IMR-90 (cell line): Measurements from ENCODE around the gene LRRC4C. TPM values are rescaled to one million over a fixed set of nuclear protein-coding genes. Genes with fewer than 3 reads are reported as not detected.

ENCODE experiments used
- ATAC-seq: fragments of 200-7000 bp; cut with Tn5 transposase; 2 replicates; pipeline ENCODE4 v1.9.1; 2020; ENCODE audit warnings: low read depth, mild to moderate bottlenecking, moderate library complexity
- BruUV-seq: library from RNA; stranded (reverse); fragments of 400-500 nt; replicated peaks from 2 replicates; lab custom pipeline; 2021; lab: Mats Ljungman, UMichigan
- CTCF ChIA-PET: fragments of 300-600 bp; formaldehyde crosslinking; extraction: SDS; loops from one replicate; lab custom pipeline; 2021; ENCODE audit warnings: antibody characterized with exemption; lab: Yijun Ruan, JAX
- POLR2A ChIA-PET: fragments of 300-600 bp; sonication (Branson Sonifier 250); formaldehyde crosslinking; loops from one replicate; lab custom pipeline; 2022; ENCODE audit warnings: antibody characterized with exemption; ENCODE audit not compliant: unreplicated experiment; lab: Charles Lee
- DNase-seq: peaks from one replicate; pipeline ENCODE4 v3.0.0; 2013
- H2AFZ ChIP-seq: replicated peaks from 2 replicates; pipeline ENCODE3; 2013; ENCODE audit warnings: low read length, mild to moderate bottlenecking; ENCODE audit not compliant: poor library complexity
- H2AK5ac ChIP-seq: 2 replicates; pipeline ENCODE4 v1.6.1; 2013; ENCODE audit warnings: low read depth, low read length, inconsistent platforms
- H2AK9ac ChIP-seq: replicated peaks from 2 replicates; pipeline ENCODE3; 2013; ENCODE audit warnings: mild to moderate bottlenecking, low read depth, low read length, moderate library complexity; ENCODE audit not compliant: poor library complexity
- H2BK120ac ChIP-seq: 2 replicates; pipeline ENCODE4 v1.6.1; 2013; ENCODE audit warnings: low read depth, low read length, inconsistent platforms
- H2BK15ac ChIP-seq: 3 replicates; pipeline ENCODE4 v1.6.1; 2013; ENCODE audit warnings: low read depth, low read length, inconsistent platforms
- H2BK20ac ChIP-seq: 2 replicates; pipeline ENCODE4 v1.6.1; 2013; ENCODE audit warnings: low read depth, mild to moderate bottlenecking, inconsistent platforms, low read length, moderate library complexity
- H2BK5ac ChIP-seq: 2 replicates; pipeline ENCODE4 v1.6.1; 2013; ENCODE audit warnings: mild to moderate bottlenecking, low read depth, low read length, inconsistent platforms; ENCODE audit not compliant: poor library complexity, severe bottlenecking
- H3K14ac ChIP-seq: replicated peaks from 2 replicates; pipeline ENCODE4 v1.6.1; 2013; ENCODE audit warnings: low read depth, low read length, inconsistent platforms
- H3K18ac ChIP-seq: 2 replicates; pipeline ENCODE4 v1.6.1; 2013; ENCODE audit warnings: low read depth, low read length, control low read depth
- H3K23ac ChIP-seq: 2 replicates; pipeline ENCODE4 v1.6.1; 2013; ENCODE audit warnings: low read depth, low read length, inconsistent platforms
- H3K27ac ChIP-seq: 2 replicates; pipeline ENCODE4 v1.5.1; 2013; ENCODE audit warnings: mild to moderate bottlenecking, control low read depth, low read length; ENCODE audit not compliant: insufficient read depth
- H3K27me3 ChIP-seq: 2 replicates; pipeline ENCODE4 v1.6.1; 2013; ENCODE audit warnings: low read length; ENCODE audit not compliant: control insufficient read depth, insufficient read depth
- H3K36me3 ChIP-seq: 2 replicates; pipeline ENCODE4 v1.6.1; 2013; ENCODE audit warnings: low read length, mixed read lengths; ENCODE audit not compliant: control insufficient read depth, insufficient read depth
- H3K4ac ChIP-seq: 2 replicates; pipeline ENCODE4 v1.6.1; 2013; ENCODE audit warnings: low read depth, low read length, inconsistent platforms
- H3K4me1 ChIP-seq: 2 replicates; pipeline ENCODE4 v1.6.1; 2013; ENCODE audit warnings: low read length, mixed read lengths; ENCODE audit not compliant: control insufficient read depth, insufficient read depth
- H3K4me2 ChIP-seq: 2 replicates; pipeline ENCODE4 v1.6.1; 2013; ENCODE audit warnings: low read depth, mild to moderate bottlenecking, control low read depth, low read length, moderate library complexity
- H3K4me3 ChIP-seq: 2 replicates; pipeline ENCODE4 v1.5.1; 2013; ENCODE audit warnings: low read depth, mild to moderate bottlenecking, control low read depth, low read length, moderate library complexity; ENCODE audit not compliant: insufficient read depth
- H3K56ac ChIP-seq: 2 replicates; pipeline ENCODE4 v1.6.1; 2013; ENCODE audit warnings: low read length, inconsistent platforms; ENCODE audit not compliant: insufficient read depth; ENCODE audit errors: extremely low read depth
- H3K79me1 ChIP-seq, 2 experiments: 2 replicates each; pipeline ENCODE4 v1.6.1; 2013; ENCODE audit warnings: low read length in 2 of 2, inconsistent platforms in 1 of 2, low read depth in 1 of 2
- H3K9ac ChIP-seq: 2 replicates; pipeline ENCODE4 v1.6.1; 2013; ENCODE audit warnings: low read depth, low read length, control low read depth
- H3K9me1 ChIP-seq: 2 replicates; pipeline ENCODE4 v1.6.1; 2013; ENCODE audit warnings: low read length, inconsistent platforms; ENCODE audit not compliant: insufficient read depth
- H3K9me3 ChIP-seq: 2 replicates; pipeline ENCODE4 v1.6.1; 2013; ENCODE audit warnings: low read length; ENCODE audit not compliant: control insufficient read depth, insufficient read depth
- H4K20me1 ChIP-seq: 2 replicates; pipeline ENCODE4 v1.6.1; 2013; ENCODE audit warnings: low read length, inconsistent platforms; ENCODE audit not compliant: insufficient read depth
- H4K5ac ChIP-seq: 2 replicates; pipeline ENCODE4 v1.6.1; 2013; ENCODE audit warnings: mild to moderate bottlenecking, low read depth, low read length, control low read depth
- H4K8ac ChIP-seq, 2 experiments: 2 replicates each; pipeline ENCODE4 v1.6.1; 2013; ENCODE audit warnings: low read depth in 2 of 2, low read length in 2 of 2, control low read depth in 1 of 2, inconsistent platforms in 1 of 2
- H4K91ac ChIP-seq: 2 replicates; pipeline ENCODE4 v1.6.1; 2013; ENCODE audit warnings: low read depth, low read length, inconsistent platforms; ENCODE audit not compliant: insufficient read depth
- BHLHE40 ChIP-seq: fragments of 150-350 bp; IDR thresholded peaks from 2 replicates; pipeline ENCODE4 v1.6.1; 2016; ENCODE audit warnings: mild to moderate bottlenecking, low read depth, low read length
- CEBPB ChIP-seq: IDR thresholded peaks from 2 replicates; pipeline ENCODE4 v1.6.1; 2012; ENCODE audit warnings: low read depth, low read length, improper control_type of control experiment
- CHD1 ChIP-seq: IDR thresholded peaks from 2 replicates; pipeline ENCODE4 v1.6.1; 2012; ENCODE audit warnings: low read depth, low read length, improper control_type of control experiment
- FOS ChIP-seq: fragments of 150-350 bp; IDR thresholded peaks from 2 replicates; pipeline ENCODE4 v1.6.1; 2016; ENCODE audit warnings: low read depth, low read length
- MAFK ChIP-seq: IDR thresholded peaks from 2 replicates; pipeline ENCODE4 v1.6.1; 2012; ENCODE audit warnings: low read depth, low read length, improper control_type of control experiment
- MAZ ChIP-seq: IDR thresholded peaks from 2 replicates; pipeline ENCODE4 v1.6.1; 2012; ENCODE audit warnings: low read depth, mild to moderate bottlenecking, low read length, improper control_type of control experiment, moderate library complexity, borderline replicate concordance
- MXI1 ChIP-seq: IDR thresholded peaks from 2 replicates; pipeline ENCODE4 v1.6.1; 2012; ENCODE audit warnings: low read depth, mild to moderate bottlenecking, low read length, moderate library complexity, borderline replicate concordance
- NFE2L2 ChIP-seq: fragments of 150-350 bp; IDR thresholded peaks from 2 replicates; pipeline ENCODE4 v1.6.1; 2016; ENCODE audit warnings: low read depth, mild to moderate bottlenecking, low read length
- POLR2A ChIP-seq: IDR thresholded peaks from 2 replicates; pipeline ENCODE4 v1.6.1; 2012; ENCODE audit warnings: mild to moderate bottlenecking, low read depth, low read length
- RAD21 ChIP-seq: IDR thresholded peaks from 2 replicates; pipeline ENCODE4 v1.6.1; 2012; ENCODE audit warnings: low read length, improper control_type of control experiment
- RCOR1 ChIP-seq: IDR thresholded peaks from 2 replicates; pipeline ENCODE4 v1.6.1; 2012; ENCODE audit warnings: mild to moderate bottlenecking, low read length, improper control_type of control experiment; ENCODE audit not compliant: insufficient replicate concordance
- RFX5 ChIP-seq: IDR thresholded peaks from 2 replicates; pipeline ENCODE4 v1.8.0; 2012; ENCODE audit warnings: low read depth, mild to moderate bottlenecking, low read length, moderate library complexity
- SMC3 ChIP-seq: fragments of 150-350 bp; IDR thresholded peaks from 2 replicates; pipeline ENCODE4 v1.6.1; 2016; ENCODE audit warnings: low read depth, mild to moderate bottlenecking, antibody characterized with exemption, low read length, moderate library complexity
- USF2 ChIP-seq: fragments of 150-350 bp; IDR thresholded peaks from 2 replicates; pipeline ENCODE4 v1.6.1; 2017; ENCODE audit warnings: mild to moderate bottlenecking, antibody characterized with exemption, low read length, low read depth
- WGBS, 2 experiments: methylation state at CpG; one replicate each; pipeline versions ENCODE4 v1.1.5 to v1.1.7; 2013; ENCODE audit warnings: missing lambda C conversion rate in 2 of 2; ENCODE audit not compliant: insufficient read length in 1 of 2; ENCODE audit errors: extremely low coverage in 2 of 2; 5-methylcytosine and 5-hydroxymethylcytosine counted together
- dilution Hi-C: fragments of 300-500 bp; cut with HindIII; formaldehyde crosslinking; loops from one replicate; pipeline ENCODE4 v1.14.3; 2018; ENCODE audit warnings: low sequenced_read_pairs; ENCODE audit not compliant: unreplicated experiment
- in situ Hi-C: fragments of 300-500 bp; cut with MboI; formaldehyde crosslinking; loops from 3 replicates; pipeline ENCODE4 v1.14.3; 2019; ENCODE audit warnings: low sequenced_read_pairs, inconsistent platforms, mixed read lengths
- intact Hi-C: fragments of 100-400 bp; cut with micrococcal nuclease; formaldehyde crosslinking; loops from 2 replicates; pipeline ENCODE4 v1.10.0; 2022
- polyA plus RNA-seq, 3 experiments: library from polyadenylated mRNA; depleted of rRNA; stranded (reverse); fragments of >200 nt; gene quantifications; 2 replicates each; pipeline ENCODE4 v1.2.3, GENCODE V29; 2012; ENCODE audit warnings: low replicate concordance in 1 of 3
- total RNA-seq: library from RNA; depleted of rRNA; stranded (reverse); fragments of >200 nt; gene quantifications from 2 replicates; pipeline ENCODE4 v1.2.3, GENCODE V29; 2012
- TF ChIP-seq, protein P1 (sequence below): conservative IDR thresholded peaks from 2 replicates; pipeline ENCODE4 v1.5.1; 2012; ENCODE audit warnings: mild to moderate bottlenecking, low read depth, low read length, improper control_type of control experiment
- TF ChIP-seq, protein P2 (sequence below): fragments of 150-350 bp; IDR thresholded peaks from 2 replicates; pipeline ENCODE4 v1.6.1; 2016; ENCODE audit warnings: low read depth, mild to moderate bottlenecking, low read length, moderate library complexity, borderline replicate concordance

Gene LRRC4C
- total and polyA plus RNA-seq, 2 of the 4 experiments (the other 2 are of a cell fraction): under 0.01 to 0.03 TPM

- ATAC-seq: no peak
- no CpG with 5 or more reads among the region's 2 CpGs for WGBS, 2 experiments
- H4K91ac ChIP-seq: no peak overlapping the region
Measured at GRCh38 chr11:40226654-40227053, 1232.8 kb downstream of the LRRC4C start.

More at GRCh38 chr11:40226654-40227053, 1232.8 kb downstream of the LRRC4C start:
- no peak overlapping the region for H4K5ac ChIP-seq
- H4K20me1 ChIP-seq: no peaks in the 10 kb centered on the region
- no peaks in the 10 kb centered on the region for H3K79me1 ChIP-seq
- no peak overlapping the region for H2BK5ac ChIP-seq
- H2BK20ac ChIP-seq: no peak overlapping the region
- no peak overlapping the region for H2BK15ac ChIP-seq
- no peak overlapping the region for H2AK9ac ChIP-seq
- no TSS peak for BruUV-seq
- no peak overlapping the region for H3K9ac ChIP-seq
- no peak overlapping the region for H3K14ac ChIP-seq
- ChIA-PET CTCF (no interaction called here), POLR2A (no interaction called here)
- H3K56ac ChIP-seq: no peak overlapping the region
- TF ChIP-seq MAFK (no peak), CHD1 (no peak), POLR2A (no peak), BHLHE40 (no peak), RCOR1 (no peak), USF2 (no peak), FOS (no peak), MXI1 (no peak), MAZ (no peak), NFE2L2 (no peak), SMC3 (no peak), RAD21 (no peak), RFX5 (no peak), CEBPB (no peak)
- TF ChIP-seq, protein P1, sequence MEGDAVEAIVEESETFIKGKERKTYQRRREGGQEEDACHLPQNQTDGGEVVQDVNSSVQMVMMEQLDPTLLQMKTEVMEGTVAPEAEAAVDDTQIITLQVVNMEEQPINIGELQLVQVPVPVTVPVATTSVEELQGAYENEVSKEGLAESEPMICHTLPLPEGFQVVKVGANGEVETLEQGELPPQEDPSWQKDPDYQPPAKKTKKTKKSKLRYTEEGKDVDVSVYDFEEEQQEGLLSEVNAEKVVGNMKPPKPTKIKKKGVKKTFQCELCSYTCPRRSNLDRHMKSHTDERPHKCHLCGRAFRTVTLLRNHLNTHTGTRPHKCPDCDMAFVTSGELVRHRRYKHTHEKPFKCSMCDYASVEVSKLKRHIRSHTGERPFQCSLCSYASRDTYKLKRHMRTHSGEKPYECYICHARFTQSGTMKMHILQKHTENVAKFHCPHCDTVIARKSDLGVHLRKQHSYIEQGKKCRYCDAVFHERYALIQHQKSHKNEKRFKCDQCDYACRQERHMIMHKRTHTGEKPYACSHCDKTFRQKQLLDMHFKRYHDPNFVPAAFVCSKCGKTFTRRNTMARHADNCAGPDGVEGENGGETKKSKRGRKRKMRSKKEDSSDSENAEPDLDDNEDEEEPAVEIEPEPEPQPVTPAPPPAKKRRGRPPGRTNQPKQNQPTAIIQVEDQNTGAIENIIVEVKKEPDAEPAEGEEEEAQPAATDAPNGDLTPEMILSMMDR: no peak
- TF ChIP-seq, protein P2, sequence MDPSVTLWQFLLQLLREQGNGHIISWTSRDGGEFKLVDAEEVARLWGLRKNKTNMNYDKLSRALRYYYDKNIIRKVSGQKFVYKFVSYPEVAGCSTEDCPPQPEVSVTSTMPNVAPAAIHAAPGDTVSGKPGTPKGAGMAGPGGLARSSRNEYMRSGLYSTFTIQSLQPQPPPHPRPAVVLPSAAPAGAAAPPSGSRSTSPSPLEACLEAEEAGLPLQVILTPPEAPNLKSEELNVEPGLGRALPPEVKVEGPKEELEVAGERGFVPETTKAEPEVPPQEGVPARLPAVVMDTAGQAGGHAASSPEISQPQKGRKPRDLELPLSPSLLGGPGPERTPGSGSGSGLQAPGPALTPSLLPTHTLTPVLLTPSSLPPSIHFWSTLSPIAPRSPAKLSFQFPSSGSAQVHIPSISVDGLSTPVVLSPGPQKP: no peak
- in situ Hi-C loops: no loop called here
- no peaks in the 10 kb centered on the region for H3K9me3 ChIP-seq
- H3K27ac ChIP-seq: no peak overlapping the region
- H3K9me1 ChIP-seq: no peaks in the 10 kb centered on the region
- no peaks in the 10 kb centered on the region for H3K36me3 ChIP-seq
- H3K27me3 ChIP-seq: no peaks in the 10 kb centered on the region
- intact Hi-C loops: no loop called here
- H3K4me3 ChIP-seq: no peak overlapping the region
- H2BK120ac ChIP-seq: no peak overlapping the region
- H3K4ac ChIP-seq: no peak overlapping the region
- dilution Hi-C loops: no loop called here
- no peaks in the 10 kb centered on the region for H3K4me1 ChIP-seq
- H2AFZ ChIP-seq: no peak overlapping the region
- H3K18ac ChIP-seq: no peak overlapping the region
- no peak for DNase-seq
- no peak overlapping the region for H2AK5ac ChIP-seq
- H4K8ac ChIP-seq: no peak overlapping the region
- H3K4me2 ChIP-seq: no peak overlapping the region
- H3K23ac ChIP-seq: no peak overlapping the region
